ENCODE results near the gene CTRB2. TPM values are rescaled to one million over a fixed set of nuclear protein-coding genes. Genes with fewer than 3 reads are reported as not detected.
"Not testable (repeated sequence)": the region's sequence is repeated elsewhere in the genome, so short reads cannot be mapped to it uniquely, and the experiment has no call there.

The CTRB2 gene
- total and polyA plus RNA-seq, 2 of the 8 experiments (the other 6 are each of a cell fraction or from before 2014, with no cell fraction given), result not detected

DNA sequence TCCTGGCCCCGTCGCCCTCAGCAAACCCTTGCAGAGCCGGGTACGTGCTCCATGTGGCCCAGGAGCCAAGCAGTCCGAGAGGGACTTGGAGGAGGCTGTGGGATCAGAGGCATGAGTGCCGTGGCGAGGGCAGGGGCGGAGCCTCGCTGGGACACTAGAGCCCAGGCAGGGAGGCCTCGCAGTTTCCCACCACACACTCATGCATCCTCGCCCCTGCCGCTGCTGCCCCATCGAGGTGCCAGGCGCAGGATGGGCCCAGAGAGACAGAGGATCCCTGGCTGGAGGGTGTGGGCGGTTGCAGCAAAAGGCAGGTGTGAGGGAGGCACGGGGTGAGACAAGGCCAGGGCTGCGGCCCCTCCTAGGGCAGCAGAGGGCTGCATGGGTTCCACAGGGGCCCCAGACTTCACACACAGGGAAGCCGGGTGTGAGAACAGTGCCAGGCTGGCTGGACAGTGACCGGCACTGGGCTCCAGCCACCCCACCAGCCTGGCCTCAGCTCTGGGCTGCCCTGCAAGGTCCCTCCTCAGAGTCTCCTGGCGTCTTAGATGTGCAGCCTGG, 36.8 kb upstream of the CTRB2 start (continued):
- TF ChIP-seq RFX5 (IDR thresholded peaks at IDR 0.05; ENCODE audit: borderline replicate concordance, low read depth, low read length), result no peak

DNA sequence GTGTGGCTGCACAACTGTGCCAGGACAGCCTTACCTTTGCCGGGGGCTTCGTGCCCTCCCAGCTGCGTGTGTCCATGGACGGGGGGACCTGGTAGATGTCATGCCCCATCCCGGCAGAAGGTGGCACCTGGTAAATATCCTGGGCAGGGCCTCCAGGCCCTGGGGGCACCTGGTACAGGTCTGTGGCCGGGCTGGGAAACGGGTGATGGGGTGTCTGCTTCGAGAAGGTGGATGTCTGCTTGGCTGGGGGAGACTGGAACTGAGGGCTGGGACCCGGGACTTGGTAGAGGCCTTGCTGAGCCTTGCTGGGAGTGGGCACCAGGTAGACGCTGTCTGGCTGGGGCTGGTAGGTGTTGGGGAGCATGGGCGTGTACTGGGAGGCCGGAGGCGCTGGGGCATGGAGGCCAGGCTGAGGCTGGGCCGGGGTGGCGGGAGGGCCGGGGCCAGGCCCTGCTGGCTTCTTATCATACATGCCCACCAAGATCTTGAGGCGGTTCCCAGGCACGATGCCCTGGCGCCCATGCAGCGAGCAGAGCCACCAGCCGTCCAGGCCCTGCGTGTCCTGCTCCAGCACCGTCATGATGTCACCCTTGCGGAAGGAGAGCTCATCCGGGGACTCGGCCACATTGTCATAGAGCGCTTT, 35.6 kb upstream of the CTRB2 start:
- H3K27me3 ChIP-seq (replicated peaks in 1 of 4; ENCODE audit: control insufficient read depth in 3 of 4, extremely low read depth in 1 of 4, insufficient read depth in 3 of 4, low read length in 3 of 4); H3K23ac ChIP-seq (ENCODE audit: insufficient read length); H2BK15ac ChIP-seq (ENCODE audit: low read length); H3K4me2 ChIP-seq (ENCODE audit: insufficient read depth in 1 of 2, low read depth in 2 of 2, low read length in 2 of 2); H2AK5ac ChIP-seq (ENCODE audit: low read depth, low read length); H3K27ac ChIP-seq (ENCODE audit: low read depth, low read length); H2BK120ac ChIP-seq (replicated peaks; ENCODE audit: low read depth, low read length); H3K9me3 ChIP-seq (ENCODE audit: insufficient read depth in 2 of 2, low read depth in 1 of 2, low read length in 1 of 2); H2BK5ac ChIP-seq (ENCODE audit: low read depth, low read length); H3K9ac ChIP-seq (replicated peaks in 1 of 4; ENCODE audit: extremely low read depth in 1 of 4, low read depth in 3 of 4, low read length in 3 of 4); H4K5ac ChIP-seq (ENCODE audit: insufficient read length, low read depth, low read length); DNase-seq (ENCODE audit: low read depth in 1 of 2, low spot score in 2 of 2); H3K4me3 ChIP-seq (ENCODE audit: extremely low read depth in 1 of 4, insufficient read depth in 2 of 4, low read depth in 3 of 4, low read length in 4 of 4); H4K91ac ChIP-seq (replicated peaks; ENCODE audit: insufficient read length, low read length); H2AFZ ChIP-seq (ENCODE audit: low read length); H4K8ac ChIP-seq (ENCODE audit: extremely low read depth, insufficient read depth, low read length); H3K18ac ChIP-seq (ENCODE audit: extremely low read depth, low read length); H3K4ac ChIP-seq (replicated peaks; ENCODE audit: insufficient read length, low read depth, low read length); FAIRE-seq; H3K23me2 ChIP-seq (ENCODE audit: low read depth, low read length); H2BK20ac ChIP-seq (ENCODE audit: low read length); H2BK12ac ChIP-seq (ENCODE audit: low read depth, low read length); H3K56ac ChIP-seq (replicated peaks; ENCODE audit: insufficient read length, low read depth, low read length); H3K14ac ChIP-seq (ENCODE audit: insufficient read length): not testable (repeated sequence)
- WGBS, 2 experiments (ENCODE audit: extremely low coverage in 1 of 2, insufficient coverage in 1 of 2, insufficient read length in 1 of 2, insufficient replicate concordance in 2 of 2, low coverage in 1 of 2, low lambda C conversion rate in 2 of 2, missing lambda C conversion rate in 1 of 2), result 93% methylated on average over 22 of the region's 27 CpGs; no CpG with 5 or more reads in 1 of the 2 experiments
- H4K20me1 ChIP-seq (replicated peaks in 1 of 2; ENCODE audit: control insufficient read depth in 1 of 2, insufficient read depth in 2 of 2, low read length in 2 of 2), result peaks cover 39 to 49% of the 10 kb centered on the region in 2 experiments
- peaks cover 0 to 39% (median 29%) of the 10 kb centered on the region in 4 experiments; a peak in 6 of 7 replicates for H3K4me1 ChIP-seq (replicated peaks in 1 of 4; ENCODE audit: control insufficient read depth in 3 of 4, insufficient read depth in 4 of 4, low read length in 3 of 4)
- H3K79me2 ChIP-seq (ENCODE audit: control insufficient read depth in 1 of 2, insufficient read depth in 2 of 2, low read length in 2 of 2), result peaks cover 0 to 86% of the 10 kb centered on the region in 2 experiments; a peak in 3 of 4 replicates
- ChIA-PET POLR2A (ENCODE audit: partially characterized antibody) (interaction anchor here (16.2 to 22.7 kb wide), 2 partner anchors 7 kb away, joined by 375 read pairs; partner anchors contain the start of gene BCAR1), CTCF (ENCODE audit: partially characterized antibody) (interaction anchor here (1.1 to 15.7 kb wide), 3 partner anchors 7 to 30 kb away, joined by 3 to 236 read pairs (median 3); no protein-coding TSS in a partner anchor)
- H3K36me3 ChIP-seq (ENCODE audit: control insufficient read depth in 2 of 4, insufficient read depth in 4 of 4, low read length in 3 of 4), result peaks cover 0 to 26% (median 10%) of the 10 kb centered on the region in 4 experiments; a peak in 6 of 8 replicates
- peaks cover 24% of the 10 kb centered on the region for H3K79me1 ChIP-seq (ENCODE audit: low read depth, low read length)
